Vagina (tissue), 2 donors: ENCODE measurements around the gene ARHGAP35. TPM values are rescaled to one million over a fixed set of nuclear protein-coding genes. Genes with fewer than 3 reads are reported as not detected.

Source experiments
- DNase-seq, 2 donors: peaks; one replicate each; pipeline ENCODE4 v3.0.0-alpha.2; 2017; ENCODE audit errors: extremely low spot score in 2 of 2
- H3K27ac ChIP-seq: fragments of 200-600 bp; sonication (generic); one replicate; pipeline ENCODE4 v1.5.1; 2019
- H3K27me3 ChIP-seq: fragments of 200-600 bp; sonication (generic); one replicate; pipeline ENCODE4 v1.5.1; 2019
- H3K36me3 ChIP-seq, 2 donors: fragments of 200-600 bp; sonication (generic); one replicate each; pipeline ENCODE4 v1.5.1; 2017 to 2019
- H3K4me1 ChIP-seq: fragments of 200-600 bp; sonication (generic); one replicate; pipeline ENCODE4 v1.5.1; 2019
- H3K4me3 ChIP-seq, 2 donors: fragments of 200-600 bp; sonication (generic); 1 replicate in 1 of 2; 2 replicates in 1 of 2; pipeline ENCODE4 v1.5.1; 2016 to 2019
- H3K9me3 ChIP-seq: fragments of 200-600 bp; sonication (generic); one replicate; pipeline ENCODE4 v1.5.1; 2019
- POLR2A ChIP-seq, 2 donors: fragments of 450-650 bp; IDR thresholded peaks; one replicate each; pipeline ENCODE4 v1.6.1; 2017; ENCODE audit warnings: antibody characterized with exemption in 2 of 2, mild to moderate bottlenecking in 2 of 2, moderate library complexity in 2 of 2
- POLR2AphosphoS5 ChIP-seq, 2 donors: sonication (generic); formaldehyde crosslinking; IDR thresholded peaks; one replicate each; pipeline ENCODE4 v1.9.0; 2017; ENCODE audit warnings: antibody characterized with exemption in 2 of 2, mild to moderate bottlenecking in 2 of 2, low read depth in 1 of 2; ENCODE audit not compliant: insufficient read depth in 1 of 2
- intact Hi-C: fragments of 100-400 bp; cut with DNase I; formaldehyde crosslinking; loops from one replicate; pipeline ENCODE4 v1.15.1; 2023
- total RNA-seq: library from RNA; depleted of rRNA; stranded (reverse); fragments of >200 nt; gene quantifications from one replicate; pipeline ENCODE4 v1.2.3, GENCODE V29; 2016
- TF ChIP-seq, protein P1 (sequence below), 3 experiments: fragments of 450-650 bp in 2 of 3; fragments of 200-600 bp in 1 of 3; sonication (generic) in 1 of 3; IDR thresholded peaks; one replicate each; pipeline ENCODE4 v1.5.1; 2017 to 2019; ENCODE audit warnings: antibody characterized with exemption in 3 of 3, mild to moderate bottlenecking in 2 of 3, moderate library complexity in 2 of 3

The ARHGAP35 gene
- total RNA-seq, 1 donor from 2014 or later: 42.5 TPM

DNA sequence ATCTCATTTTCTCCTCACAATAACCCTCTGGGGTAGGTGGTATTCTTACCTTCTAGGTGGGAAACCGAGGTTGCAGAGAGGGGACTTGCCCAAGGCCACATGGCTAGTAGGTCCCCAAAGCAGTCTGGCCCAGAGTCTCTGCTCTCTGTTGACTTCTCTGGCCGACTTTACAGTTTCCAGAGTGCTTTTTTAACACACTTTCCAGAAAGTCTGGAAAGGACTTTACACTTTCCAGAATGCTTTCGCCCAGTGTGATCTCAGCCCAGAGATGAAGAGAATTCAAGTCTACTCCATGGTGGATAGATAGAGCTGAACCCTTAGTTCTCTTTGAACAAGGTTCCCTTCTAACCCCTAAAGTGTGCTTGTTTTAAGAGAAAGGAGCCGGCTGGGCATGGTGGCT lies 12.2 kb downstream of the ARHGAP35 start:
- DNase-seq: no peak
- intact Hi-C loops: no loop called here
- TF ChIP-seq POLR2A (IDR thresholded peaks at IDR 0.05) (no peak), POLR2AphosphoS5 (IDR thresholded peaks at IDR 0.05; ENCODE audit: insufficient read depth in 1 of 2, low read depth in 1 of 2) (no peak)
- TF ChIP-seq, protein P1, sequence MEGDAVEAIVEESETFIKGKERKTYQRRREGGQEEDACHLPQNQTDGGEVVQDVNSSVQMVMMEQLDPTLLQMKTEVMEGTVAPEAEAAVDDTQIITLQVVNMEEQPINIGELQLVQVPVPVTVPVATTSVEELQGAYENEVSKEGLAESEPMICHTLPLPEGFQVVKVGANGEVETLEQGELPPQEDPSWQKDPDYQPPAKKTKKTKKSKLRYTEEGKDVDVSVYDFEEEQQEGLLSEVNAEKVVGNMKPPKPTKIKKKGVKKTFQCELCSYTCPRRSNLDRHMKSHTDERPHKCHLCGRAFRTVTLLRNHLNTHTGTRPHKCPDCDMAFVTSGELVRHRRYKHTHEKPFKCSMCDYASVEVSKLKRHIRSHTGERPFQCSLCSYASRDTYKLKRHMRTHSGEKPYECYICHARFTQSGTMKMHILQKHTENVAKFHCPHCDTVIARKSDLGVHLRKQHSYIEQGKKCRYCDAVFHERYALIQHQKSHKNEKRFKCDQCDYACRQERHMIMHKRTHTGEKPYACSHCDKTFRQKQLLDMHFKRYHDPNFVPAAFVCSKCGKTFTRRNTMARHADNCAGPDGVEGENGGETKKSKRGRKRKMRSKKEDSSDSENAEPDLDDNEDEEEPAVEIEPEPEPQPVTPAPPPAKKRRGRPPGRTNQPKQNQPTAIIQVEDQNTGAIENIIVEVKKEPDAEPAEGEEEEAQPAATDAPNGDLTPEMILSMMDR (IDR thresholded peaks at IDR 0.05): no peak
- Histone ChIP-seq H3K27ac (no peak overlapping the region), H3K4me3 (no peak overlapping the region), H3K36me3 (no peaks in the 10 kb centered on the region), H3K4me1 (peaks cover 34% of the 10 kb centered on the region), H3K9me3 (no peaks in the 10 kb centered on the region), H3K27me3 (no peaks in the 10 kb centered on the region)

DNA sequence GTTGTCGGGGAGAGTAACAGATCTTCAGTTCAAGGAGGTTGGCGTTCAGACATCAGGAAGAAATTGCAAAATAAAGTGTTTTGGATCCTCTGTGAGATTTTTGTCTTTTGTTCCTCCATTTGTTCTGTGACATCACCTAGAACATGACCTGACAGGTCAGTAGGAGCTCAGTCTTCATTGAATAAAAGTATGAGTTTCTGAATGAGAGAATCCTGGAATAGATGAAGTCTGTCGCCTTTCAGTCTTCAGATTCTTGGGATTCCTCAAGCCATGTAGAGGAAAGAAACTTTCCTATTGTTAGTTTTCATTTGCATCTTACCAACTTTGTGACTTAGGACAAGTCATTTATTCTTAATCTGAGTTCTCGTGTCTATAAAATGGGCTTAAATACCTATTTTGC lies 14.4 kb downstream of the ARHGAP35 start:
- intact Hi-C loops: no loop called here
- no peak overlapping the region for H3K4me3 ChIP-seq
- DNase-seq: no peak
- TF ChIP-seq POLR2A (IDR thresholded peaks at IDR 0.05) (no peak), POLR2AphosphoS5 (IDR thresholded peaks at IDR 0.05; ENCODE audit: insufficient read depth in 1 of 2, low read depth in 1 of 2) (no peak)
- TF ChIP-seq, protein P1 (IDR thresholded peaks at IDR 0.05): no peak
- no peaks in the 10 kb centered on the region for H3K36me3 ChIP-seq
- peaks cover 39% of the 10 kb centered on the region for H3K4me1 ChIP-seq
- H3K9me3 ChIP-seq: no peaks in the 10 kb centered on the region
- no peak overlapping the region for H3K27ac ChIP-seq
- H3K27me3 ChIP-seq: no peaks in the 10 kb centered on the region

DNA sequence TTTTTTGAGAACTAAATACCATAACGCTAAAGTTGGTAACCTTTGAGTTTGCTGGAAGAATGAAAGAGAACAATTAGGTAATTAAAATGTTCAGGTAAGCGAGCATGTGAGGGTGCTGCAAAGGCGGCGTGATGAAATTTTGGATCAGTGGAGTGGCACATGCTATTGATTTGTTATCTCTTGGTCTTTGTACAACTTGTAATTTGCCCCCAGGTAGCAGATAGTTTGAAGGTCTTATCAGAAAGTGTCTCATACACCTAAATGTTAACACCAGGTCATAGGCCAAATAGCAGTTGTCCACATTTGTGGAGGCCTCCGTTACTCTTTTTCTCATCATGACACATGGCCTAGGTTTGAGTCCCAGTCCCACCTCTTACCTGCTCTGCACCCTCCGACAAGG lies 14.9 kb downstream of the ARHGAP35 start:
- TF ChIP-seq POLR2AphosphoS5 (IDR thresholded peaks at IDR 0.05; ENCODE audit: insufficient read depth in 1 of 2, low read depth in 1 of 2): no peak
- no peak for TF ChIP-seq POLR2A (IDR thresholded peaks at IDR 0.05)
- TF ChIP-seq, protein P1 (IDR thresholded peaks at IDR 0.05): no peak
- no peaks in the 10 kb centered on the region for H3K27me3 ChIP-seq
- DNase-seq: no peak
- H3K9me3 ChIP-seq: no peaks in the 10 kb centered on the region
- no peak overlapping the region for H3K27ac ChIP-seq
- H3K36me3 ChIP-seq: no peaks in the 10 kb centered on the region
- no peak overlapping the region for H3K4me3 ChIP-seq
- intact Hi-C loops: no loop called here
- H3K4me1 ChIP-seq: peaks cover 39% of the 10 kb centered on the region

DNA sequence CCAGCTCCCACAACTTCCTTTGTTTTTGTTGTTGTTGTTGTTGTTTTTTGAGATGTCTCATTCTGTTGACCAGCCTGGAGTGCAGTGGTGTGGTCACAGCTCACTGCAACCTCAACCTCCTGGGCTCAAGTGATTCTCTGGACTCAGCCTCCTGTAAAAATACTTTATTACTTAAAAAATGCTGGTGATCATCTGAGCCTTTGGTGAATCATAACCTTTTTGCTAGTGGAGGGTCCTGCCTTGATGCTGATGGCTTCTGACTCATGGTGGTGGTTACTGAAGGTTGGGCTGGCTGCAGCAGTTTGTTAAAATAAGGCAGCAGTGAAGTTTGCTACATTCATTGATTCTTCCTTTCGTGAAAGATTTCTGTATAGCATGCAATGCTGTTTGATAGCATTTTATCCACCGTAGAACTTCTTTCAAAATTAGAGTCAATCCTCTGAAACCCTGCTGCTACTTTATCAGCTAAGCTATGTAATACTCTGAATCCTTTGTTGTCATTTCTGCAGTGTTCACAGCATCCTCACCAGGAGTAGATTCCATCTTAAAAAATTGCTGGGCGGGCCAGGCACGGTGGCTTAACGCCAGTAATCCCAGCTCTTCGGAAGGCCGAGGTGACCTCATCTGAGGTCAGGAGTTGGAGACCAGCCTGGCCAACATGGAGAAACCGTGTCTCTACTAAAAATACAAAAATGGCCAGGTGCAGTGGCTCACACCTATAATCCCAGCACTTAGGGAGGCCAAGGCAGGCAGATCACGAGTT lies 18.0 kb downstream of the ARHGAP35 start:
- H3K27ac ChIP-seq: no peak overlapping the region
- H3K9me3 ChIP-seq: no peaks in the 10 kb centered on the region
- DNase-seq: no peak
- H3K36me3 ChIP-seq: no peaks in the 10 kb centered on the region
- H3K4me1 ChIP-seq: peaks cover 66% of the 10 kb centered on the region
- no peak for TF ChIP-seq POLR2A (IDR thresholded peaks at IDR 0.05)
- TF ChIP-seq POLR2AphosphoS5 (IDR thresholded peaks at IDR 0.05; ENCODE audit: insufficient read depth in 1 of 2, low read depth in 1 of 2): no peak
- TF ChIP-seq, protein P1 (IDR thresholded peaks at IDR 0.05): no peak
- no peak overlapping the region for H3K4me3 ChIP-seq
- intact Hi-C loops: no loop called here
- H3K27me3 ChIP-seq: no peaks in the 10 kb centered on the region

DNA sequence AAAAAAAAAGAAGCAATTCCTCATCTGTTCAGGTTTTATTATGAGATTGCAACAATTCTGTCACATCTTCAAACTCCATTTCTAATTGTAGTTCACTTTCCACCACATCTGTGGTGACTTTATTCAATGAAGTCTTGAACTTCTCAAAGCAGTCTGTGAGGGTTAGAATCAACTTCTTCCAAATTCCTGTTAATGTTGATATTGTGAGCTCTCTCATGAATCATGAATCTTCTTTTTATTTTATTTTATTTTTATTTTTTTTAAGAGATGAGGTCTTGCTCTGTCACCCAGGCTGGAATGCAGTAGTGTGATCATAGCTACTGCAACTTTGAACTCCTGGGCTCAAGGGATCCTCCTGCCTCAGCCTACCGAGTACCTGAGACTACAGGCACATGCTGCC lies 19.6 kb downstream of the ARHGAP35 start:
- Histone ChIP-seq H3K36me3 (no peaks in the 10 kb centered on the region), H3K4me1 (peaks cover 60% of the 10 kb centered on the region), H3K27ac (no peak overlapping the region), H3K4me3 (no peak overlapping the region), H3K27me3 (no peaks in the 10 kb centered on the region), H3K9me3 (no peaks in the 10 kb centered on the region)
- DNase-seq: no peak
- intact Hi-C loops: no loop called here
- no peak for TF ChIP-seq POLR2AphosphoS5 (IDR thresholded peaks at IDR 0.05; ENCODE audit: insufficient read depth in 1 of 2, low read depth in 1 of 2)
- TF ChIP-seq, protein P1 (IDR thresholded peaks at IDR 0.05): no peak
- no peak for TF ChIP-seq POLR2A (IDR thresholded peaks at IDR 0.05)
